Thyroid gland (tissue), 4 donors: Measurements from ENCODE around the gene MXI1. TPM values are rescaled to one million over a fixed set of nuclear protein-coding genes. Genes with fewer than 3 reads are reported as not detected.

Source experiments
- DNase-seq, 2 donors: peaks; one replicate each; pipeline ENCODE4 v3.0.0-alpha.2; 2019
- H3K27ac ChIP-seq, 3 donors: fragments of 200-600 bp; sonication (generic); 1 replicate in 2 of 3; 2 replicates in 1 of 3; pipeline ENCODE4 v1.5.1; 2016 to 2019; ENCODE audit warnings: mild to moderate bottlenecking in 1 of 3, moderate library complexity in 1 of 3
- H3K27me3 ChIP-seq: fragments of 200-600 bp; sonication (generic); one replicate; pipeline ENCODE4 v1.5.1; 2019
- H3K36me3 ChIP-seq, 2 donors: fragments of 200-600 bp; sonication (generic); one replicate each; pipeline ENCODE4 v1.5.1; 2016 to 2019
- H3K4me1 ChIP-seq, 2 donors: fragments of 200-600 bp; sonication (generic); one replicate each; pipeline ENCODE4 v1.5.1; 2017 to 2019
- H3K4me3 ChIP-seq, 3 donors: fragments of 200-600 bp; sonication (generic); replicated peaks in 1 of 3; 1 replicate in 2 of 3; 2 replicates in 1 of 3; pipeline ENCODE4 v1.5.1; 2016; ENCODE audit warnings: mild to moderate bottlenecking in 1 of 3
- H3K9me3 ChIP-seq: fragments of 200-600 bp; sonication (generic); one replicate; pipeline ENCODE4 v1.5.1; 2017
- CTCF ChIP-seq, 6 experiments: fragments of 200-600 bp in 3 of 6; fragments of 450-650 bp in 3 of 6; sonication (generic) in 3 of 6; IDR thresholded peaks; one replicate each; pipeline ENCODE4 v1.5.1; 2016 to 2019; ENCODE audit warnings: antibody characterized with exemption in 6 of 6, mild to moderate bottlenecking in 2 of 6, inconsistent platforms in 1 of 6, moderate library complexity in 1 of 6
- POLR2A ChIP-seq, 2 donors: fragments of 450-650 bp; IDR thresholded peaks; one replicate each; pipeline ENCODE4 v1.6.1; 2017; ENCODE audit warnings: antibody characterized with exemption in 2 of 2, mild to moderate bottlenecking in 2 of 2, moderate library complexity in 1 of 2
- WGBS, 2 donors: methylation state at CpG; one replicate each; pipeline ENCODE4 v1.1.5; 2017; 5-methylcytosine and 5-hydroxymethylcytosine counted together
- intact Hi-C: fragments of 100-400 bp; cut with DNase I; formaldehyde crosslinking; loops from one replicate; pipeline ENCODE4 v1.15.1; 2023
- total RNA-seq, 4 donors: library from RNA; depleted of rRNA; stranded (reverse); fragments of >200 nt; gene quantifications; one replicate each; pipeline ENCODE4 v1.2.3, GENCODE V29; 2016

Gene MXI1
- total RNA-seq, 4 donors from 2014 or later: 51.2 to 136 (median 59.6) TPM

- TF ChIP-seq POLR2A (IDR thresholded peaks at IDR 0.05) (no peak), CTCF (IDR thresholded peaks at IDR 0.05) (no peak)
Observed at GRCh38 chr10:110335314-110336064, 128.1 kb downstream of the MXI1 start.

GRCh38 chr10:110336111-110336721 lies 128.8 kb downstream of the MXI1 start:
- 52 to 63% methylated on average over 10 of the region's 10 CpGs for WGBS, 2 donors
- intact Hi-C loops: no loop called here
- H3K9me3 ChIP-seq: no peaks in the 10 kb centered on the region
- no peaks in the 10 kb centered on the region for H3K27me3 ChIP-seq
- no peak for TF ChIP-seq CTCF (IDR thresholded peaks at IDR 0.05)
- TF ChIP-seq POLR2A (IDR thresholded peaks at IDR 0.05): no peak
- no peak overlapping the region for H3K4me3 ChIP-seq
- peaks cover 0 to 14% of the 10 kb centered on the region in 2 donors for H3K4me1 ChIP-seq
- no peaks in the 10 kb centered on the region for H3K36me3 ChIP-seq
- DNase-seq: no peak
- H3K27ac ChIP-seq: no peak overlapping the region

More at GRCh38 chr10:110335314-110336064, 128.1 kb downstream of the MXI1 start:
- intact Hi-C loops: no loop called here
- DNase-seq: no peak
- no peaks in the 10 kb centered on the region for H3K9me3 ChIP-seq
- H3K4me3 ChIP-seq: no peak overlapping the region
- H3K27me3 ChIP-seq: no peaks in the 10 kb centered on the region
- H3K36me3 ChIP-seq: no peaks in the 10 kb centered on the region
- H3K27ac ChIP-seq: no peak overlapping the region
- H3K4me1 ChIP-seq: peaks cover 0 to 14% of the 10 kb centered on the region in 2 donors
- 75 to 79% methylated on average over 7 of the region's 7 CpGs for WGBS, 2 donors

Other genes with a start within 250 kb of the MXI1 start
- gene ADD3, start 199.6 kb upstream of the MXI1 start, total RNA-seq: 100 to 1,000 TPM; 257 to 644 (median 358) TPM
- 10 to 100 TPM; 12.3 to 16.3 (median 13.5) TPM for gene SMNDC1, start 97.3 kb downstream of the MXI1 start, total RNA-seq